22Rv1 (cell line): ENCODE data around the gene EMX2.

ENCODE experiments used
- H3K27ac ChIP-seq: fragments of 450-650 bp; 2 replicates; pipeline ENCODE4 v1.5.1; 2017
- ZFX ChIP-seq: fragments of 450-650 bp; IDR thresholded peaks from 2 replicates; pipeline ENCODE4 v1.6.1; 2017; ENCODE audit warnings: antibody characterized with exemption, borderline replicate concordance
- TF ChIP-seq, protein P1 (sequence below): fragments of 450-650 bp; IDR thresholded peaks from 2 replicates; pipeline ENCODE4 v1.5.1; 2017; ENCODE audit warnings: mild to moderate bottlenecking

The EMX2 gene

GRCh38 chr10:117555017-117555416, 12.5 kb downstream of the EMX2 start:
- TF ChIP-seq, protein P1, sequence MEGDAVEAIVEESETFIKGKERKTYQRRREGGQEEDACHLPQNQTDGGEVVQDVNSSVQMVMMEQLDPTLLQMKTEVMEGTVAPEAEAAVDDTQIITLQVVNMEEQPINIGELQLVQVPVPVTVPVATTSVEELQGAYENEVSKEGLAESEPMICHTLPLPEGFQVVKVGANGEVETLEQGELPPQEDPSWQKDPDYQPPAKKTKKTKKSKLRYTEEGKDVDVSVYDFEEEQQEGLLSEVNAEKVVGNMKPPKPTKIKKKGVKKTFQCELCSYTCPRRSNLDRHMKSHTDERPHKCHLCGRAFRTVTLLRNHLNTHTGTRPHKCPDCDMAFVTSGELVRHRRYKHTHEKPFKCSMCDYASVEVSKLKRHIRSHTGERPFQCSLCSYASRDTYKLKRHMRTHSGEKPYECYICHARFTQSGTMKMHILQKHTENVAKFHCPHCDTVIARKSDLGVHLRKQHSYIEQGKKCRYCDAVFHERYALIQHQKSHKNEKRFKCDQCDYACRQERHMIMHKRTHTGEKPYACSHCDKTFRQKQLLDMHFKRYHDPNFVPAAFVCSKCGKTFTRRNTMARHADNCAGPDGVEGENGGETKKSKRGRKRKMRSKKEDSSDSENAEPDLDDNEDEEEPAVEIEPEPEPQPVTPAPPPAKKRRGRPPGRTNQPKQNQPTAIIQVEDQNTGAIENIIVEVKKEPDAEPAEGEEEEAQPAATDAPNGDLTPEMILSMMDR = no peak
- no peak for TF ChIP-seq ZFX
- H3K27ac ChIP-seq = no peak overlapping the region

GRCh38 chr10:117555863-117556262, 13.3 kb downstream of the EMX2 start:
- no peak overlapping the region for H3K27ac ChIP-seq
- TF ChIP-seq ZFX = no peak

- no peak for TF ChIP-seq ZFX
- TF ChIP-seq, protein P1 = no peak
- H3K27ac ChIP-seq = no peak overlapping the region
These were observed 13.8 kb downstream of the EMX2 start for GRCh38 chr10:117556356-117556755.

GRCh38 chr10:117559712-117560111, 17.2 kb downstream of the EMX2 start:
- no peak overlapping the region for H3K27ac ChIP-seq
- TF ChIP-seq, protein P1 = no peak
- TF ChIP-seq ZFX = no peak

GRCh38 chr10:117560942-117561341, 18.4 kb downstream of the EMX2 start:
- no peak overlapping the region for H3K27ac ChIP-seq
- TF ChIP-seq ZFX = no peak
- TF ChIP-seq, protein P1 = no peak

- H3K27ac ChIP-seq = no peak overlapping the region
- TF ChIP-seq ZFX = no peak
- TF ChIP-seq, protein P1 = no peak
These were observed 19.7 kb downstream of the EMX2 start for GRCh38 chr10:117562220-117562619.

DNA sequence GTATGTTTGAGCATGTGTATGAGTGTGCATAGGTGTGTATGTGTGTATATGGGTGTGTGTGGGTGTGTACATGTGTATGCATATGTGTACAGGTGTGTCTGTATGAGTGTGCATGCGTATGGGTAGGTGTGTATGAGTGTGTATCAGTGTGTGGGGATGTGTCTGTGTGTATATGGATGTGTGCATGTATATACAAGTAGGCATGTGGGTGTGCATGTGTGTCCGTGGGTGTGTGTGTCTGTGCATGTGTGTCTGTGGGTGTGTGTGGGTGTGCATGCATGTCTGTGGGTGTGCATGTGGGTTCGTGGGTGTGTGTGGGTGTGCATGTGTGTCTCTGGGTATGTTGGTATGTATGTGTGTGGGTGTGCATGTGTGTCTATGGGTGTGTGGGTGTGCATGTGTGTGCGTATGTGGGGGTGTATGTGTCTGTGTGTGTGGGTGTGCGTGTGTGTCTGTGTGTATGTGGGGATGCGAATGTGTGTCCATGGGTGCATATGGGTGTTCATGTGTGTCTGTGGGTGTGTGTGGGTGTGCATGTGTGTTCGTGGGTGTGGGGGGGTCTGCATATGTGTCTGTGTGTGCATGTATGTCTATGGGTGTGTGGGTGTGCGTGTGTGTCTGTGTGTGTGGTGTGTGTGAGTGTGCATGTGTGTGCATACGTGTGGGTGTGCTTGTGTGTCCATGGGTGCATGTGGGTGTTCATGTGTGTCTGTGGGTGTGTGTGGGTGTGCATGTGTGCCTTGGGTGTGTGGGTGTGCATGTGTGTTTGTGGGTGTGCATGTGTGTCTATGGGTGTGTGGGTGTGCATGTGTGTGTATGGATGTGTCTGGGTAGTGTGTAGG, 20.6 kb downstream of the EMX2 start:
- no peak overlapping the region for H3K27ac ChIP-seq
- TF ChIP-seq, protein P1 = no peak
- no peak for TF ChIP-seq ZFX
